Measurements from ENCODE around the gene GRHL1. TPM values are rescaled to one million over a fixed set of nuclear protein-coding genes. Genes with fewer than 3 reads are reported as not detected.
"Not testable (repeated sequence)": the region's sequence is repeated elsewhere in the genome, so short reads cannot be mapped to it uniquely, and the experiment has no call there.

The GRHL1 gene
- total RNA-seq, 1 donor: 1.3 TPM

GRCh38 chr2:10007435-10007834 lies 55.9 kb downstream of the GRHL1 start:
- DNase-seq (ENCODE audit: low read depth): peak; percentile 42
- no peak for TF ChIP-seq CTCF (IDR thresholded peaks at IDR 0.05; ENCODE audit: insufficient read depth, low read length)

GRCh38 chr2:10007921-10008808 lies 56.7 kb downstream of the GRHL1 start:
- no peak for TF ChIP-seq CTCF (IDR thresholded peaks at IDR 0.05; ENCODE audit: insufficient read depth, low read length)
- DNase-seq (ENCODE audit: low read depth): no peak
- H3K4me3 ChIP-seq (ENCODE audit: low read depth, low read length): no peak overlapping the region

More at GRCh38 chr2:10007435-10007834, 55.9 kb downstream of the GRHL1 start:
- H3K4me3 ChIP-seq (ENCODE audit: low read depth, low read length): no peak overlapping the region

GRCh38 chr2:10008809-10009176 lies 57.3 kb downstream of the GRHL1 start:
- no peak overlapping the region for H3K4me3 ChIP-seq (ENCODE audit: low read depth, low read length)
- no peak for TF ChIP-seq CTCF (IDR thresholded peaks at IDR 0.05; ENCODE audit: insufficient read depth, low read length)

DNA sequence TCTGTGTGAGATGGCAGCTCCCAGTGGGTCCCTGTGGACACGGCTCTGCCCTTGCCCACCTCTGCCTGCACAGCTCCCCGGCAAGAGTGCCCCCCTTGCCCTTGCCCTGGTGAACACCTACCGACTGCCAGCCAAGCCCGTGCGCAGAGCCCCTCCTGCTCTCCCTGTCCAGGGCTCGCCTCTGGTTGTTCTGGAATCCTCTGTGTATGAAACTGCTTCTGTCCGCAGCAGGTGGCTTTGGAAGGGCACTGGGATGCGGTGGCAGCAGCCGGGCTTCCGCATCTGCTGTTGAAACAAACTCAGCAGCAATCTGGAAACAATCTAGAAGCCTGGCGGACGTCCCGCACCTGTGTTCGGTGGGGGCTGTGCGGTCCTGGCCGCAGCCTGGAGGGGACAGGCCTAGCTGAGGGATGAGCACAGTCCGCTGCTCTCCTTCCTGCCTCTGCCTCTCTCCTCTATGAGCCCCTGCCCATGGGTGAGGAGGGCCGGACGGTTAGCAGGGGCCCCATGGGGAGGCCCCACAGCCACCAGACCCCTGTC lies 57.8 kb downstream of the GRHL1 start:
- no peak overlapping the region for H3K4me3 ChIP-seq (ENCODE audit: low read depth, low read length)
- no peak for TF ChIP-seq CTCF (IDR thresholded peaks at IDR 0.05; ENCODE audit: insufficient read depth, low read length)
- no peak for DNase-seq (ENCODE audit: low read depth)

More at GRCh38 chr2:10008809-10009176, 57.3 kb downstream of the GRHL1 start:
- DNase-seq (ENCODE audit: low read depth): no peak

GRCh38 chr2:10009811-10010781 lies 58.6 kb downstream of the GRHL1 start:
- DNase-seq (ENCODE audit: low read depth): peak; percentile 67

GRCh38 chr2:10010861-10011605 lies 59.5 kb downstream of the GRHL1 start:
- DNase-seq (ENCODE audit: low read depth); H3K4me3 ChIP-seq (ENCODE audit: low read depth, low read length): not testable (repeated sequence)

More at GRCh38 chr2:10009811-10010781, 58.6 kb downstream of the GRHL1 start:
- no peak overlapping the region for H3K4me3 ChIP-seq (ENCODE audit: low read depth, low read length)
- no peak for TF ChIP-seq CTCF (IDR thresholded peaks at IDR 0.05; ENCODE audit: insufficient read depth, low read length)

DNA sequence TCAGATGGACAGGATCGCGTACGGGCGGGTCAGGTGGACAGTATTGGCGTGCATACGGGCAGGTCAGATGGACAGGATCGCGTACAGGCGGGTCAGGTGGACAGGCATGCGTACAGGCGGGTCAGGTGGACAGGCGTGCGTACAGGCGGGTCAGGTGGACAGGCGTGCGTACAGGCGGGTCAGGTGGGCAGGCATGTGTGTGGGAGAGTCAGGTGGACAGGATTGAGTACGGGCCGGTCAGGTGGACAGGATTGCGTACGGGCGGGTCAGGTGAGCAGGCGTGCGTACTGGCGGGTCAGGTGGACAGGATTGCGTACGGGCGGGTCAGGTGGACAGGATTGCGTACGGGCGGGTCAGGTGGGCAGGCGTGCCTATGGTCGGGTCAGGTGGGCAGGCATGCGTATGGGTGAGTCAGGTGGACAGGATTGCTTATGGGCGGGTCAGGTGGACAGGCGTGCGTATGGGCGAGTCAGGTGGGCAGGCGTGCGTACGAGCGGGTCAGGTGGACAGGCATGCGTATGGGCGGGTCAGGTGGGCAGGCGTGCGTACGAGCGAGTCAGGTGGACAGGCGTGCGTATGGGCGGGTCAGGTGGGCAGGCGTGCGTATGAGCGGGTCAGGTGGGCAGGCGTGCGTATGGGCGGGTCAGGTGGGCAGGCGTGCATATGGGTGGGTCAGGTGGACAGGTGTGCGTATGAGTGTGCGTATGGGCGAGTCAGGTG lies 60.3 kb downstream of the GRHL1 start:
- H3K4me3 ChIP-seq (ENCODE audit: low read depth, low read length); DNase-seq (ENCODE audit: low read depth): not testable (repeated sequence)

- H3K4me3 ChIP-seq (ENCODE audit: low read depth, low read length): not testable (repeated sequence)
Observed at GRCh38 chr2:10012366-10012962, 61.0 kb downstream of the GRHL1 start.

More at GRCh38 chr2:10012366-10012962, 61.0 kb downstream of the GRHL1 start:
- not testable (repeated sequence) for DNase-seq (ENCODE audit: low read depth)

Data from fibroblast of the aortic adventitia (primary cell).